GM21367 (cell line): ENCODE data around the gene PIH1D2.
"Not testable (repeated sequence)": the region's sequence is repeated elsewhere in the genome, so short reads cannot be mapped to it uniquely, and the experiment has no call there.

Experiments
- ATAC-seq: cut with Tn5 transposase; IDR thresholded peaks from one replicate; pipeline ENCODE4 v1.9.1; 2021; ENCODE audit not compliant: unreplicated experiment

The PIH1D2 gene

DNA sequence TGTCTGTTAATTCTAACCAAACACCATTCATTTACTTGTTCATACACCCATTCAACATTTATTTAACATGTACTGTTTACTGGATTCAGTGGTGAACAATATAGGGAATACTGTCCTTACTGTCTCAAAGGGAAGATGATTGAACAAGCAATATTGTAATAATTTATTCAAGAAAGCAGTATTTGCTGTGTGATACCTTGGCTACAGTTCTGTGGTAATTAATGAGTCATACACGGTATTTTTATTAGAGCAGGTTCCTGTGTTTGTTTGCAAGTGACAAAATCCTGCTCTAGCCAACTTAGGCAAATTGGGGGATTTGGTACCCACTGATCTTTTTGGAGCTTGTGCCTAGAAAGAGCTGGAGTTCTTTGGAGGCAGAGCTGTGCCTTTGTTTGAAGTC, 15.7 kb downstream of the PIH1D2 start:
- no peak for ATAC-seq

DNA sequence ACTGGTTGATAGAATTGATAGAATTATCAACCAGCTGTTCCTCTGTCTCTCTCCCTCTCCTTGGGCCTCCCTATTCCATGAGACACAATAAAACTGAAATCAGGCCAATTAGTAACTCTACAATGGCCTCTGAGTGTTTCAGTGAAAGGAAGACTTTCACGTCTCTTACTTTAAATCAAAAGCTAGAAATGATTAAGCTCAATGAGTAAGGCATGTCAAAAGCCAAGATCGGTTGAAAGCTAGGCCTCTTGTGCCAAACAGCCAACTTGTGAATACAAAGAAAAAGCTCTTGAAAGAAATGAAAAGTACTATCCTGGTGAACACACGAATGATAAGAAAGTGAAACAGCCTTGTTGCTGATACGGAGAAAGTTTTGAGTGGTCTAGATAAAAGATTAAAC, 16.6 kb downstream of the PIH1D2 start:
- no peak for ATAC-seq

DNA sequence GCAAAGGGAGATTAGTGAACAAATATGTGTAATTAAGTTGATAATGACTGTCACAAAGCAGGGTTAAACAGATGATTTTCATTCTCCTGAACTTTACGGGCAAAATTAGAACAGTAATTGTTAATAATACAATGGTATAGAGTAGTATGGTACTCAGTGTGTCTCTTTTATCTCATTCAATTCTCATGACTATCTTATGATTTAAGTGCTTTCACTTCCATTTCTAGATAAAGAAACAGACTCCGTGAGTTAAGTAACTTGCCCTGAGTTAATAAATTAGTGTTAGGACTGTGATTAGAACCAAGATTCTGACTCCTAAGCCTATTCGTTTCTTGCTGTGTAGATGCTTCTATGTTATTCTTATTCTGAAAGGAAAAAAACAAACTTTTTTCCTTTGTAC, 22.0 kb downstream of the PIH1D2 start:
- no peak for ATAC-seq

DNA sequence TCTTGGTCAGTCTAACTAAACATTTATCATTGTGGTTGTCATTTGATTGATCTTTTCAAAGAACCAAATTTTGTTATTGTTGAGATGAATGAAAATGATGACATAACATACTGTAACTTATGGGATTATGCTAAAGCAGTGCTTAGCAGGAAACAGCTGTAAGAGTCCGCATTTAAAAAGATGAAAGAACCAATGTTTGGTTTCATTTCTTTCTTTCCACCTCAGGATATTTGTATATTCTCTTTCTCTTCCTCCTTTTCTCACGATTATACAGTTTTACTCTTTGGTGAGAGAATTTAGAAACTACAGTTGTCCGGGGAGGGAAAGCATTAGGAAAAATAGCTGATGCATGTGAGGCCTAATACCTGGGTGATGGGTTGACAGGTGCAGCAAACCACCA, 23.1 kb downstream of the PIH1D2 start:
- peak; percentile 88 for ATAC-seq

DNA sequence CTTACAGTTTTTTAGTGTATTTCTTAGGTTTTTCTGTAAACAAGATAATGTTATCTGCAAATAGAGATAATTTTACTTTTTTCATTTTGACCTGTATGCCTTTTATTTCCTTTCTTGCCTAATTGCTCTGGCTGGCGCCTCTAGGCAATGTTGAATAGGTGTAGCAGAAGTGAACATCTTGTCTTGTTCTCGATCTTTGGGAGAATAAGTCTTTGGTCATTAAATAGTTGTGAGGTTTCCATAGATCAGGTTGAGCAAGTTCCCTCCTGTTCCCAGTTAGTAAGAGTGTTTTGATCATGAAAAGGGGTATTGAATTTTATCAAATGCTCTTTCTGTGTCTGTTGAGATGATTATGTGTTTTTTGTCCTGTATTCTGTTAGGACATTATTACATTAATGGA, 24.0 kb downstream of the PIH1D2 start:
- ATAC-seq, result no peak

DNA sequence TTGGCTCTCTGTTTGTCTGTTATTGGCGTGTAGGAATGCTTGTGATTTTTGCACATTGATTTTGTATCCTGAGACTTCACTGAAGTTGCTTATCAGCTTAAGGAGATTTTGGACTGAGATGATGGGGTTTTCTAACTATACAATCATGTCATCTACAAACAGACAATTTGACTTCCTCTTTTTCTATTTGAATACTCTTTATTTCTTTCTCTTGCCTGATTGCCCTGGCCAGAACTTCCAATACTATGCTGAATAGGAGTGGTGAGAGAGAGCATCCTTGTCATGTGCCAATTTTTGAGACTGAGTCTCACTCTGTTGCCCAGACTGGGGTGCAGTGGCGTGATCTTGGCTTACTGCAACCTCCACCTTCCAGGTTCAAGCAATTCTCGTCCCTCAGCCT, 25.6 kb downstream of the PIH1D2 start:
- not testable (repeated sequence) for ATAC-seq

DNA sequence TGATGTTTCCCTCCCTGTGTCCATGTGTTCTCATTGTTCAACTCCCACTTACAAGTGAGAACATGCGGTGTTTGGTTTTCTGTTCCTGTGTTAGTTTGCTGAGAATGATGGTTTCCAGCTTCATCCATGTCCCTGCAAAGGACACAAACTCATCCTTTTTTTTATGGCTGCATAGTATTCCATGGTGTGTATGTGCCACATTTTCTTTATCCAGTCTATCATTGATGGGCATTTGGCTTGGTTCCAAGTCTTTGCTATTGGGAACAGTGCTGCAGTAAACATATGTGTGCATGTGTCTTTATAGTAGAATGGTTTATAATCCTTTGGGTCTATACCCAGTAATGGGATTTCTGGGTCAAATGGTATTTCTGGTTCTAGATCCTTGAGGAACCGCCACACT, 27.2 kb downstream of the PIH1D2 start:
- ATAC-seq, result not testable (repeated sequence)

DNA sequence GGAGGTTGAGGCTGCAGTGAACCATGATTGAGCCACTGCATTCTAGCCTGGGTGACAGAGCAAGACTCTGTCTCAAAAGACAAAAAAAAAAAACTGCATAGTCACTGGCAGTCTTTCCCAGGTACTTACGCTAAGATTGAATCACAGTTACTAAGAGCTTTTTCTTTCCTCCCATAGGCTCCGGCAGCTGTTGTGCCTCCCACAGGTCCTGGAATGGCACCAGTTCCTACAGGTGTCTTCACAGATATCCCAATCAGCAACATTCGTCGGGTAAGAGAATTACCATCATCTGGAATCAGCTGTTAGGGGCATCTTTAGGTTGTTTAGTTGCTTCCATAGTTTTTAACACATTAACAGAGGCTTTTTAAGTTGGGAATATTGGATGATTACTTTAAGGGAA, 28.9 kb downstream of the PIH1D2 start:
- ATAC-seq, result no peak

DNA sequence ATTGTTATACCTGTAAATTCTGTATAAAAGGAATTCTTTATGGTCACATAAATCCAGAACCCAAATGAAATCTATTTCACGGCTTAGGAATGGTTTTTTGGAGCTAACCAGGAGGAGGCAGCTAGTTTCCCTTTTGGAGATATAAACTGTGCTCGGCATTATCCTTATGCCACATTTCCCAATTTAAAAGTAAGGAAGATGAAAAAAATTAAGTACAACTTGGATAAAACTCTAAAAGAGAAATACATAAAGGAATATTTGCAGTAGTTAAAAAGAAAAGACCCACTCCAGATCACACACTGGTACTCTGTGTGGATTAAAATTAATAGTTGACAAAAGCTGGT, 30.9 kb downstream of the PIH1D2 start:
- no peak for ATAC-seq

DNA sequence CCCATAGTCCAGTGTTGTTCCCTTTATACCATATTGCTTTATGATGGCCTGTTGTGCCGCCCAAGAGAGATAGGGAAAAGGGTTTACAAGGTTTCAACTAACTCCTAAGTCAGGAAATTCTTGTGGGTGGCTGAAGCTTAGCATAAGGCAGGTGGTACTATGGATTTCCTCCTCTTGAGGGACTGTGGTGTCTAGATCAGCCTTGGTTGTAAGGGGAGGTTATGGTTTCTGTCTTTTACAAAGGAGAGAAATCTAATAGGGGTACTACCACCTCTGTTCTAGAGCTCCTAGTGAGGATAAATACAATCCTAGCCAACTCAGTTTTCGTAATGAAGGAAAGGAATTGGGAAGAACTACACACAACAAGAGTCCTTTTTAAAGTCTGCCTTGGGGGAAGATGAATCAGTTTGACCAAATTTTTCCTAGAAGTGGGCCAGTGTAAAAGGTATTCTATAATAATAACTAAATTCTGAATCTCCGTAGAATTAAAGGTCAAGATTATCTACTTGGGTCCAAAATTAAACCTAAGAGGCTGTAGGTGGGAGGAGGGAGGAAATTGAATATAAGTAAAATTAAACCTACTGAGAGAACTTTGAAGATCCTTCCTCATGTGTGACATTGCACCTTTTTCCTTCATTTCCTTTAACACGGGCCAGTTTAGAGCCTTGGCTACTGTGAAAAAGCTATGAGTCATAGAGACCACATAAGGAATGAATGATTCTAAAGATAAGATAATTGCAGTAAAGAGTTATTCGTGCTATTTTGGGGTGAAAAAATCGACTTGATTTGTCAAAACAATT, 31.5 kb downstream of the PIH1D2 start:
- ATAC-seq, result no peak

DNA sequence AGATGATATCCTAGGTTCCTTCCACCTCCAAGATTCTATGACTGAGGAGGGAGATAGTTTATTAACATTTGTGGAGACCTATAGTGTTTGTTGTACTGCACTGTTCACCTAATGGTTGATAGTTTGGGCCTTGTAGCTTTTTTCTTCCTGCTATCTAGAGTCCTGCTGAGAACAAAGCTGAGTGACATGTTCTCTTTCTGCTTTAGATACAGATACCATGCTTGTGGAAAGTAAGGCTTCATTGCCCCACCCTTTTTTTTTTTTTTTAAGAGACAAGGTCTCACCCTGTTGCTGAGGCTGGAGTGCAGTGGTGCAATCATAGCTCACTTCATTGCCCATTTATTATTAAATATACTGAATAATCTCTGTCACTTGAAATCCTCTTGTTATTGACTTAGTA, 36.3 kb downstream of the PIH1D2 start:
- ATAC-seq, result no peak

DNA sequence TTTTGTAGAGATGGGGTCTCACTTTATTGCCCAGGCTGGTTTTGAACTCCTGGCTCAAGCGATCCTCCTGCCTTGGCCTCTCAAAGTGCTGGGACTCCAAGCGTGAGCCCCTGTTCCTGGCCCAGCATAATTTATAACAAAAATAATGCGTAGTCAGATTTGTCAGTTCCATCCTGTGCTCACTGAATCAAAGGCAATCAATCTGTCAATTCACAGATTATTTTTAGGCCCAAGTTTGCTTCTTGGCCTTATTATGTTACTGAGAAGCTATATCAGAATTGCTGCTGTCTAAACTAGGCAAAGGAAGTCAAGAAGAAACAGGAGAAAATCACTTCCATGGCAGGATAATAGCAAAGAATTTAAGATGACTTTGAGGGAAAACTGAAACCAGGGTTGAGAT, 39.9 kb downstream of the PIH1D2 start:
- no peak for ATAC-seq

DNA sequence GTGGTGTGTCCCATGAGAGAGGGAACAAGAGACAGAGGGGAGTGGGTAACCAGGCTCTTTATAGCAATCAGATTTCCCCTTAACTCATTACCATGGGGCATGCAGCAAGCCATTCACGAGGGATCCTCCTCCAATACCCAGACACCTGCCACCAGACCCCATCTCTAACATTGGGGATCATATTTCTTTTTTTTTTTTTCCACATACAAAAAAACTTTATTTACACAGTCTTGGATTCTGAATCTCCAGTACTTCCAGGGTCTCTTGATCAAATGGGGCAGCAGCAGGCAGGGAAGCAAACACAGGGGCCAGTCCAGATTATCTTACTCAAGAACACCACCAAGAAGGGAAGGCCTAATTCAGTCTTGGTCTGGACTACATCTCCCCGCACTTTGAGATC, 44.4 kb downstream of the PIH1D2 start:
- no peak for ATAC-seq

DNA sequence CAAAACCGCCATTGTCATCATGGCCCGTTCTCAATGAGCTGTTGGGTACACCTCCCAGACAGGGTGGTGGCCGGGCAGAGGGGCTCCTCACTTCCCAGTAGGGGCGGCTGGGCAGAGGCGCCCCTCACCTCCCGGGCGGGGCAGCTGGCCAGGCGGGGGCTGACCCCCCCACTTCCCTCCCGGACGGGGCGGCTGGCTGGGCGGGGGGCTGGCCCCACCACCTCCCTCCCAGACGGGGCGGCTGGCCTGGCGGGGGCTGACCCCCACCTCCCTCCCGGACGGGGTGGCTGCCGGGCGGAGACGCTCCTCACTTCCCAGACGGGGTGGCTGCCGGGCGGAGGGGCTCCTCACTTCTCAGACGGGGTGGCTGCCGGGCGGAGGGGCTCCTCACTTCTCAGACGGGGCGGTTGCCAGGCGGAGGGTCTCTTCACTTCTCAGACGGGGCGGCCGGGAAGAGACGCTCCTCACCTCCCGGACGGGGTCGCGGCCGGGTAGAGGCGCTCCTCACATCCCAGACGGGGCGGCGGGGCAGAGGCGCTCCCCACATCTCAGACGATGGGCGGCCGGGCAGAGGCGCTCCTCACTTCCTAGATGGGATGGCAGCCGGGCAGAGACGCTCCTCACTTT, 46.9 kb downstream of the PIH1D2 start:
- not testable (repeated sequence) for ATAC-seq

DNA sequence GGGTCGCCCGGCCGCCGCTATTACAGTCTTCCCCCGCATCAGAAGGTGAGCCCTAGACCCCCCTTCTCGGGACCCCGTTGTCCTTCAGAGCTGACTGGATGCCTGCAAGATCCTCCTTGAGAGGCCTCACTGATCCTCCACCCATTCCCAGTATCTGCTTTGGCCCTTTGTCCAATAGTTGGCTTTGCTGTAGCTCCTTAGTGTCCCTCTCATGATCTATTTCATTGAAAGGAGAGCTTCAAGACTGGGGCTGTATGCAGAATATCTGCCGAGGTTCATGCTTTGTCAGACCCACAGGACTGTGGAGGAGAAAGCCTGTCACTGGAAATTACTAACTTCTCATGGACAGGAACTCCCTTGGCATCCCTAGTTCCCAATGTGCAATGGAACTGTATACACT, 48.1 kb downstream of the PIH1D2 start:
- ATAC-seq, result peak; percentile 1

DNA sequence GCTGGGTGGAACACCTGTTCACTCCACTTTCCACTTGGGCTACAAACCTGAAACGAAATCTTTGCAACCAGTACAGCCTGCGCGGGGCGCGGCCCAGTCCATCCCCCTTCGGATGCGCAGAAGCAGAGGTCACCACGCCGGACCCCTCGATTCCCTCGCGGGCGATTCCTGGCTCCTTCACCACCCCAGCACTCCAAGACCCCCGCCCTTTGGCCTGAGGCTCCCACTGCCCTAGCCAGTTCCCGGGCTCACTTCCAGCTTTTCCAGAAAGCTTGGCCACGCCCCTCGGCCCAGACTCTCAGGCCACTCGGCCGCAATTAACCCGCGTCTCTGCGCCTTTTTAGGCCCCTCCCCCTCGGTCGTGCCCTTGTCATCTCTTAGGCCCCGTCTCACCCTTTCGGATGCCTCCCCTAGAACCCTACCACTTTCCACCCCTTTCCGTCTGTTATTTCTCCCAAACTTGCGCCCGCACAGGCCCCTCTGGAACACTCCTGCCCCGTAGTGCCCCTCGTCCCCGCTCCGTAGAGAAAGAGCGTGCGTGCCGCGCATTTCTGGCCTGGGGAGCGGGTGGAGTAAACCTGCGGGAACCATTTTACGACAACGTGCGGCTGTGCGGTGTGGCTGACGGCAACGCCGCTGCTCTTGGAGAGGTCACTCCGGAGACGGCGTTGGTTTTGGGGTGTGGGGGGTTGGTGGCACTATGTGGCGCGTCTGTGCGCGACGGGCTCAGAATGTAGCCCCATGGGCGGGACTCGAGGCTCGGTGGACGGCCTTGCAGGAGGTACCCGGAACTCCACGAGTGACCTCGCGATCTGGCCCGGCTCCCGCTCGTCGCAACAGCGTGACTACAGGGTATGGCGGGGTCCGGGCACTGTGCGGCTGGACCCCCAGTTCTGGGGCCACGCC, 48.8 kb downstream of the PIH1D2 start, which contains the start of gene DLAT:
Gene DLAT, plus strand, starts transcription at position 636 of the 906 bp plus-strand sequence. Its CDS starts 65 bp downstream, at position 701.
- ATAC-seq, result peak; percentile 69

DNA sequence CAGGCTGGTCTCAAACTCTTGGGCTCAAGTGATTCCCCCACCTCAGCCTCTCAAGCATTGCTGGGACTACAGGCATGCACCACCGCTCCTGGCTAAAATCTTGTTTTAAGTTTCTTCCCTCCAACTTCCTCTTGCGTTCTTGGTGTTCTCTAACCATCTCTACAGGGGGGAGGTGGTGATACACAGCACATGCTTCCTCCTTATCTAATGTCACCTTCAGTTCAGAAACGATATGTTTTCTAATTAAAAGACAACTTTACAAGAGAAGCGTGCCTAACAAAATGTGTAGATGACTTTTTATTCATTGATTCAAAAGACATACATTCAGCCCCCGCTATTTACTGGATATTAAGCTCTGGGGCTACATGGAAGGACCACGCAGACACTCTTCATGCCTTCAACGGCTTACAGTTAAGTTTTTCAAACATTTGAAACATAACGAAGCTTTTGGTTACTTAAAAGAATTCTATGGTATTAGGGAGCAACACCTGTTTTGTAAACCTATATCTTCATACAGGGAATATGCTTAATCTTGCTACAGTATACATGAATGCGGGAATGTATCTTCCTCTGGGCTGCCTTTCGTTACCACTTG, 49.5 kb downstream of the PIH1D2 start:
- ATAC-seq, result peak; percentile 38

DNA sequence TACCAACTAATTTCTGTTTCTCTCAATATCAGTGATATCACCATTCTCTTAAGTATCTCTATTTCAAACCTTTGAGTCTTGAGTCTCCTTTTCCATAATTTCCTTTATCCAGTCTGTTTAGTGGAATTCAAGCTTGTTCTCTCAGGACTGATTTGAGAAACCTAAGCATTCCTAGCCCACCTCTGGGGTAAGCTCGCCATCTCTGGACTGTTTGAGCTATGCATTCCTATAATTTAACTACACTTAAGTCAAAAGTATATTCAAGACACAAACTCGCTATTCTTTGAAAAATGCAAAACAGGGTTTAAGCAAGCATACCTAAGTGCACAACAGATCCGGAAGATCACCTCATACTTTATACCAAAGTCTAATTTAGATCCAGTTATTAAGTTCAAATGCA, 50.7 kb downstream of the PIH1D2 start:
- ATAC-seq, result no peak

DNA sequence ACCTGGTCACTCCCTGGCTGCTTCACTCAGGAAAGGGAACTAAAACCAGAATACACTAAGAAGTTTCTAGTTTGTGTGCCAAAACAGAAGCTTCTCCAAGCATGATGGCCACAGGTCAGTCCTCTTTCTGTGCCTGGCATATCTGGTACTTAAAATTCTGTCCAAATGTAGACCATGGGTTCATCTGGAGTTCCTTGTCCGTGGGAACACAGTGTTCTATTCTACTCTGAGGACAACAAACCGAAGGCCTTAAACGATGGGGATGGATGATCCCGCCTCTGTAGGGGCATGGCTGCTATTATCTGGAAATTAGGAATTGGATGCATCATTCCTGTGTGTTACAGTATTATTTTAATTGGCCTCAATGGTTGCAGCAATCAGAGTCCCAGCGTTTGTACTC, 54.8 kb downstream of the PIH1D2 start:
- no peak for ATAC-seq
